HG02798 (cell line): ENCODE measurements around the gene IL17B.
A peak's percentile ranks its signal among the peaks of the same experiment; 100 is the strongest.

Experiments
- ATAC-seq: cut with Tn5 transposase; IDR thresholded peaks from one replicate; pipeline ENCODE4 v1.9.1; 2021; ENCODE audit warnings: mild to moderate bottlenecking; ENCODE audit not compliant: unreplicated experiment, poor library complexity

IL17B gene

DNA sequence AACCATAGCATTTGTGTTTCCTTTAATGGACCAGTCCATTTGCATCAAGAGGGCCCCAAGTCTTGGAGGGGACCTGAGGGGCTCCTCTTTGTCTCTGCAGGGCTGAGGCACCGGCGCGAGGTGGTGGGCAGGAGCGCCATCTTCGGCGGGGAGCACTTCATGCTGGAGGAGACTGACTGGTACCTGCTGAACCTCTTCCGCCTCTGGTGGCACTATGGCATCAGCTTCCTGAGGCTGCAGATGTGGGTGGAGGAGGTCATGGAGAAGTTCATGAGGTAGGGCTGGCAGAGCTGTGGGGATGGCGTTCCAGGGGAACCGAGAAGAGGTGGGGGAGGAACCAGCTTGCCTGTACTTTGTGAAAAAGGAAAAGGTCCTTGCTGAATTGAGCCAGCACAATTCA is 15.2 kb downstream of the IL17B start:
- no peak for ATAC-seq

- ATAC-seq: no peak
These were observed 15.7 kb downstream of the IL17B start for GRCh38 chr5:149363358-149363757.

- ATAC-seq: no peak
These were observed 16.6 kb downstream of the IL17B start for GRCh38 chr5:149362541-149362940.

DNA sequence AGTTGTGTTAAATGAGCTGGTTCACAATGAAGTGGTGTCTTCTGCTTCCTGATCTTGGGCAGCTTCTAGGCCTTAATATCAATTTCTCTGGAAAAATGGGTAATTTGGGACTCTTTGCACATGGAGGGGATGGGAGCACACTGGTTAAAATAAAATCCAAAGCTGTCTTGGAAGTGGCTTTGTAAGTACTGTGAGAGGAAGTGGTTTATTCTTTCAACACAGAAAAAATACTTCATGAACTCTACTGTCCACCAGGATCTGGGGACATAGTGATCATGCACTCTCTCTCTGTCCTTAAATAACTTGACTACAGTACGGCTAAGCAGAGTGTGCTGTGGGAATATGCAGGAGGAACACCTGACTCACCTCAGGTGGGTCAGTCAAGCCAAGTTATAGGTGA is 18.8 kb downstream of the IL17B start:
- ATAC-seq: no peak

DNA sequence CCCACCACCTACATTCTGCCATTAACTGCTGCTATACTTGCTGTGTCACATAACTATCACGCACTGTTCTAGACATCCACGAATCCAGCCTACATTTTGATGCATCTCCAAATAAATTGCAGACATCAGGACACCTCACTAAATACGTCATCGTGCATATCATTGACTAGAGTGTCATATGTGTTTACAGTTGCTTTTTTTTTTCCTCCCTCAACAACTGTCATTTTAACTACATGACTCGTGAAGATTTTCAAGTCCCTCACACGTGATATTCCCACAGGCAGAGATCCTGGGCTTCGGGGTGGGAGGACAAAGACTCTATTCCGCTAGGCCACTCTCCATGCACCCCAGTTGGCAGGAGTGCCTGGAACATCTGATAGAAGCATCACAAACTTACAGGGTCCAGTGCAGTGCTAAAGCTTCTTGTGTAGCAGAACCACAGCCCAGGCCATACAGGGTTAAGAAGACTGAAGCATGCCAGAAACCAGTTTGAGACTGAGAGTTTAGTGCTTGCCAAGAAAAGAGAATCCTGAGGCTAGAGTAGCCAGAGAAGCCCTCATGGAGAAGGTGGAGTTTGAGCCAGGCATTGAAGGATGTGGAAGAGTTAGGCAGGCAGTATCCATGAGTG is 20.1 kb downstream of the IL17B start:
- ATAC-seq: no peak

DNA sequence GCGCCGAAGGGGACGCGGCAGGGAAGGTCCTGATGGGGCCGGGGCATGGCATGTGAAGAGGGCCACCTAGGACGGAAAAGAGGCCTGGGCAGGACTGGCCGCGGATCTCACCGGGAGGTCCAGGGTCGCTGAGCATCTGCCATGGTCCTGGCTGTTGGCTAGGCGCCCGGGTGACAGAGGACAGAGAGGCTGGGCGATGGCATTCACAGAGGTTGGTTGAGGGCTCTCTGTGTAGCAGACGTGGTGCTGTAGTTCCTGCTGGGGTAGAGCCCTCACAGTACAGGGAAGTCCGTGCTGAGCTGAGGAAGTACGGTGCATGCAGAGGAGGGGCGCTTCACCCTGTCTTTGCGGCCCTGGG is 20.8 kb downstream of the IL17B start:
- no peak for ATAC-seq

- peak; percentile 100 for ATAC-seq
These were observed 21.5 kb downstream of the IL17B start, which contains the start of gene PCYOX1L for GRCh38 chr5:149357370-149358293. PCYOX1L (plus strand) TSS chr5:149358046; CDS start chr5:149358069, 23 bp downstream.

- ATAC-seq: no peak
These were observed 22.7 kb downstream of the IL17B start for GRCh38 chr5:149356391-149356790.

DNA sequence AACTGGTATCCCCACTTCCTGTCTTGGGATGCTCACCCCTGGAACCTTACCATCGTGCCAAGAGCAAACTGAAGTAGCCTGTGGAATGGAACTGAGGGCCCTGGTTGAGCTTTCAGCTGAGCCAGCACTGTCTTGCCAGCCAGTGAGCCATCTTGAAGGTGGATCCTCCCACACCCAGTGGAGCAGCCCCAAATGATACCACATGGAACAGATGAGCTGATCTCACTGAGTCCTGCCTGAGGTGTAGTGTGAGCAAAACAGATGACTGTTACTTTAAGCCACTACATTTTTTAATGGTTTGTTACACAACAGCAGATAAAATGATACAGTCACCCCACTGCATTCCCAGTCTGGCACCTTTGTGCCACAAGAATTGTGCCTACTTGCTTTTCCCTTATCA is 23.4 kb downstream of the IL17B start:
- ATAC-seq: no peak

GRCh38 chr5:149353911-149354310 is 25.2 kb downstream of the IL17B start:
- ATAC-seq: no peak

- ATAC-seq: no peak
These were observed 26.9 kb downstream of the IL17B start for GRCh38 chr5:149352169-149352568.

DNA sequence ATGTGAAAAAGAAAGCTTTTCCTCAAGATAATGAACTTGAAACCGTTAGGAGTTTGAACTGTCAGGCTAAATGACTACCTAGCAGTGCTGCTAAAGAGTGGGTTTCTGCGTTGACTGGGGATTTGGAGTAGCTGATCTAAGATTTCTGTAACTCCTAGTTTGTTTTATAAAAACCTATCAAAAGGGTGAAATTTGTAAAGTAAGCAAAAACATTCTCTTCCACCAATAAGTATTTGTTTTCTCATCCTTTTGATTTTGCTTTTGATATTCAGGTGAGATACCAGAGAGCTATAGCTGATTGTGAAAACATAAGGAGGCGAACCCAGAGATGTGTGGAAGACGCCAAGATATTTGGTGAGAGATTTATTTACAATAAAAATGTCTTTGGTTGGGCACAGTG is 29.7 kb downstream of the IL17B start:
- no peak for ATAC-seq

DNA sequence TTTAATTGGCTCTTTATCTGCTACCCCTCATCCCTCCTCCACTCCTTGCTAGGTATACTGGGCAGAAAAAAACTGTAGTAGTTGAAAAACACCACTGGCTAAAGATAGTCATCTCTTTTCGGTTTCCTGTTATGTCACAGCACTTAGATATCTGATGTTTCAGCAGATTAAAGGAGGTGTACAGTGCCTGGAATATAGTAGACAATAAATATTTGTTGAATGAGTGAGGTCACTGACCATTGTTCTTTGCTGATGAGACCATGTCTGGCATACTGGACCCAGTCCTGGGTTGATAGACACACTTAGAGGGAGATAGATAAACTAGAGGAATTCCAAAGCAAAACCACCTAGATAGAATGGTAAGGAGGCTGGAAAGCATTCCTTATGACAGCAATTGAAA is 30.6 kb downstream of the IL17B start:
- ATAC-seq: no peak

GRCh38 chr5:149345892-149346222 is 33.2 kb downstream of the IL17B start:
- peak; percentile 0 for ATAC-seq

- ATAC-seq: peak; percentile 99
These were observed 33.8 kb downstream of the IL17B start, which contains the start of gene GRPEL2 for GRCh38 chr5:149345147-149345891. GRPEL2 (plus strand) TSS chr5:149345499; CDS start chr5:149345540, 41 bp downstream.

DNA sequence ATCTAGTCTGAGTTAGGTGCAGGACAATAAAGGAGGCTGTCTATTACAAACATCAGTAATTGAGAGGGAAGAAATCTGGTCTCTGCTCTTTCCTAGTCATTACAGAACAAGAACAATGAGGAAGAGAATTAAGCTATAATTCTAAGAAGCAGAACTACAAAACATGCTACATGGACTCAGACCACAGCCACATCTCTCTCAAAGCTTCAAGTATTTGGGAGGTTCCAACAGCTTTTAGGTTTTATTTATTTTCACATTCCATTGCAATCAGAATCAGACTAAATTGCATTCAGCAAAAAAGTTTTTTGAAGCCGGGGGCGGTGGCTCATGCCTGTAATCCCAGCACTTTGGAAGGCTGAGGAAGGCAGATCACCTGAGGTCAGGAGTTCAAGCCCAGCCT is 34.9 kb downstream of the IL17B start:
- ATAC-seq: no peak

DNA sequence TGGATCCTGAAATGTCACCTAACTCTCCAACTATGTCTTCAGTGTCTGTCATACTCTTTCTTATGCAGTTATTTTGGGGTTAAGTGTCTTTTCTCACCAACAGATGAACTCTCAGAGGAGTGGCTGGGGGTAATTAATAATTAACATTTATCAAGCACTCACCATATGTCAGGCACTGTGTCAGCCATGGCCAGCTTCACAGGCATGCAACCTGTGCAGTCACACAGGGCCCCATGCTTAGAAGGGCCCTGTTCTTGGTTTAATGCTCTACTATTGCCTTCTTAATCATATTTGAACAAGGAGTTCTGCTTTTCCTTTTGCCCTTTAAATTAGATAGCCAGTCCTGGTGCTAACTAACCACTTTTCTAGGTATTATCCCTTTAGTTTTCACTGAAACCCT is 37.2 kb downstream of the IL17B start:
- ATAC-seq: no peak

GRCh38 chr5:149340920-149341319 is 38.2 kb downstream of the IL17B start:
- ATAC-seq: no peak

- no peak for ATAC-seq
These were observed 40.7 kb downstream of the IL17B start for GRCh38 chr5:149338364-149338763.

GRCh38 chr5:149337736-149338135 is 41.4 kb downstream of the IL17B start:
- no peak for ATAC-seq
